Measurements from ENCODE around the gene IFNLR1.

DNA sequence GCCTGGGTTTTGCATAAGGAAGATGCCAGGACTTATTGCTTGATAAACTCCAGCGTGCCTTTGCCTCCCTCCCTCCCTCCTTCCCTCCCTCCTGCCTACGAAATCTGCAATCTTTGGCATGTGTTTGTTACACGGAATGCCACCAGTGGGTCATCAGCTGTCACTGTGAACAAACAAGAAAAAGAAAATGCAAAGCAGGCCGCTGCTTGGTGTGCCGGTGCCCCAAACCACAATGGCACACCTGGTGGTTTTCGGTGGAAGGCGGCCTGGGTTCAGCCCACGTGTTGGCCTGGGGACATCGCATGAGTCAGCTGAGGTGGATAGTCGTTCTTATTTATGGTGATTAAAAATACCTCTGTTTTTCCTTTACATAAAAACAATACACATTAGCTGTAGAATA lies 16.3 kb upstream of the IFNLR1 start:
- TF ChIP-seq EZH2phosphoT487 (conservative IDR thresholded peaks at IDR 0.05; ENCODE audit: low read length): no peak
- TF ChIP-seq, protein P1, sequence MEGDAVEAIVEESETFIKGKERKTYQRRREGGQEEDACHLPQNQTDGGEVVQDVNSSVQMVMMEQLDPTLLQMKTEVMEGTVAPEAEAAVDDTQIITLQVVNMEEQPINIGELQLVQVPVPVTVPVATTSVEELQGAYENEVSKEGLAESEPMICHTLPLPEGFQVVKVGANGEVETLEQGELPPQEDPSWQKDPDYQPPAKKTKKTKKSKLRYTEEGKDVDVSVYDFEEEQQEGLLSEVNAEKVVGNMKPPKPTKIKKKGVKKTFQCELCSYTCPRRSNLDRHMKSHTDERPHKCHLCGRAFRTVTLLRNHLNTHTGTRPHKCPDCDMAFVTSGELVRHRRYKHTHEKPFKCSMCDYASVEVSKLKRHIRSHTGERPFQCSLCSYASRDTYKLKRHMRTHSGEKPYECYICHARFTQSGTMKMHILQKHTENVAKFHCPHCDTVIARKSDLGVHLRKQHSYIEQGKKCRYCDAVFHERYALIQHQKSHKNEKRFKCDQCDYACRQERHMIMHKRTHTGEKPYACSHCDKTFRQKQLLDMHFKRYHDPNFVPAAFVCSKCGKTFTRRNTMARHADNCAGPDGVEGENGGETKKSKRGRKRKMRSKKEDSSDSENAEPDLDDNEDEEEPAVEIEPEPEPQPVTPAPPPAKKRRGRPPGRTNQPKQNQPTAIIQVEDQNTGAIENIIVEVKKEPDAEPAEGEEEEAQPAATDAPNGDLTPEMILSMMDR (IDR thresholded peaks at IDR 0.05; ENCODE audit: insufficient read depth, low read length, poor library complexity, severe bottlenecking): no peak

Measured in SU-DHL-6 (cell line).